GM18870 (cell line): ENCODE results near the gene ADARB2.

Source experiments
- ATAC-seq: cut with Tn5 transposase; IDR thresholded peaks from one replicate; pipeline ENCODE4 v1.9.1; 2021; ENCODE audit warnings: moderate library complexity; ENCODE audit not compliant: unreplicated experiment

The ADARB2 gene

DNA sequence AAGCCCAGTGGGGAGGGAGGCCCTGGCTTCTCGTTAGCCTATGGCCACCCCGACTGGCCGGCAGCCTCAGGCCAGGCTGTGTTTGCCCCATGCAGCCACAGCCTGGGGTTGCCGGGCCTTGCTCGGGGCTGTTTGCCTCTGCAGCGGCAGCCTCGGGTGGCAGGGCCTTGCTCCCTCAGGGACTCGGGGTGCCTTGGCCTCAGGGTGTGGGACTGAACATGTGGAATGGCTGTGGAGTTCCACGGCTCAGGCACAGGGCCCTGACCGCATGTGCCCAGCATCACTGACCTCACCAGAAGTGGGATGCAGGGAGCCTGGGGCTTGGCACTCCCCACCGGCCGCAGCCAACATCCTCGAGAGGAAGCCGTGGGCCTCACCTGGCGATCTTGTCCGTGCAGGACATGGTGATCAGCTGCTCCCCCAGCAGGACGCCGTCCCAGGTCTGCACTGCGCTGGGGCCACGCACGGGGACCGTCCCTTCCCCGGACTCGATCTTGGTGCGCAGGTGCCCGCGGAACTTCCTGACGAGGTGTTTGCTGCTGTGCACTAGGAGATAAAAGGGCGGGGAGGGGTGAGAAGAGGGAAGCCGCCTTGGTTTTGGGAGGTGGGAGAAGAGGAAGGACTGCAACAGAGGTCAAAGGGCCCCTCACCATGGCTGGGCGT lies 520.6 kb downstream of the ADARB2 start:
- no peak for ATAC-seq

DNA sequence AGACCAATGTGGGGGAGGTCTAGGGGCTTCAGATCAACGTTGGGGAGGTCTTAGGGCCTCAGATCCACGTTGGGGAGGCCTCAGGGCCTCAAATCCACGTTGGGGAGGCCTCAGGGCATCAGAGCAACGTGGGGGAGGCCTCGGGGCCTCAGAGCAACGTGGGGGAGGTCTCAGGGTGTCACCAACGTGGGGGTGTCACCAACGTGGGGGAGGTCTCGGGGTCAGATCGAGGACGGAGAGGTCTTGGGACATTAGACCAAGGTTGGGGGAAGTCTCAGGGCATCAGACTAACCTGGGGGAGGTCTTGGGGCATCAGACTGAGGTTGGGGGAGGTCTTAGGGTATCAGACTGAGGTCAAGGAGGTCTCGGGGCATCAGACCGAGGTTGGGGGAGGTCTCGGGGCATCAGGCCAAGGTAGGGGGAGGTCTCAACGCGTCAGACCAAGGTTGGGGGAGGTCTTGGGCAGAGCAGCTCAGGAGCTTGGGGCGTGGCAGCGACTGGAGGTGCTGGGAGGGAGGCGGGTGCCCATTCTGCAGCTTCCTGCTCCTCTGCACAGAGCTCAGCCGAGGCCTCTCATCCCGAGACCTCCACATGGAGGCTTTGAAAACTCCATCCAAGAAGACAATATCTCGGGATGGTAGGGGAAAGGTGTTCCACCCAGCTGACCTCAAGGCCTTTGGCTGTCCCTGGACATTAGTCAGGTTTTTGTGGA lies 521.3 kb downstream of the ADARB2 start:
- ATAC-seq = no peak

DNA sequence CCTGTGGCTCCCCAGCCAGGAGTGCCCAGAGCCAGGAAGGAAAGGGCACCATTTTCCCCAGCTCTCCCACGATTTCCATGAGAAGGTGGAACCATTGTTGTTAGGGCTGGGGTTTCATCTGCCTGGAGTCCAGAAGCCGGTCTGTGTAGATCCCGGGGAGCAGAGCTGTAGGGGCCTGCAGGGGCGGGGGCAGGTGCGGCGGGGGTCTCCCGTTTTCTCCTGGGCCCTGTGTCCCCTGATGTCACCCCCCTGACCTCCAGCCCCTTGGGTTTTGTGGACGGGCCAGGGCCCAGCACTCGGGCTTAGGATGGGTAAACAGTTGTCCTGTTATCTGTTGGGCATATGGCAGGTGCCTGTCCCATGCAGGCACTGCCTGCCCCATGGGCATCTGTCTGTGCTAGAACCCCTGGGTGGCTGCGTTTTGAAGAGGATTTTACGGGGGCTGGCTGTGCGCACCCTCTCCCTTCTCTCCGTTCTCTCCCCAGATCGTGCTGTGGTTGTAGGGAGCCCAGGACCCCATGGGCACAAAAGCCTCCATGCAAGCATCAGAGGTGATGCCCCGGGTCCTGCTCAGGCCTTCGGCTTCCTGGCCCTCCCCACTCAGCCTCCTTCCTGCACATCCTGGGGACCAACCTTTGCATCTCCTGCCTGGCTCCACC lies 522.3 kb downstream of the ADARB2 start:
- ATAC-seq = no peak

DNA sequence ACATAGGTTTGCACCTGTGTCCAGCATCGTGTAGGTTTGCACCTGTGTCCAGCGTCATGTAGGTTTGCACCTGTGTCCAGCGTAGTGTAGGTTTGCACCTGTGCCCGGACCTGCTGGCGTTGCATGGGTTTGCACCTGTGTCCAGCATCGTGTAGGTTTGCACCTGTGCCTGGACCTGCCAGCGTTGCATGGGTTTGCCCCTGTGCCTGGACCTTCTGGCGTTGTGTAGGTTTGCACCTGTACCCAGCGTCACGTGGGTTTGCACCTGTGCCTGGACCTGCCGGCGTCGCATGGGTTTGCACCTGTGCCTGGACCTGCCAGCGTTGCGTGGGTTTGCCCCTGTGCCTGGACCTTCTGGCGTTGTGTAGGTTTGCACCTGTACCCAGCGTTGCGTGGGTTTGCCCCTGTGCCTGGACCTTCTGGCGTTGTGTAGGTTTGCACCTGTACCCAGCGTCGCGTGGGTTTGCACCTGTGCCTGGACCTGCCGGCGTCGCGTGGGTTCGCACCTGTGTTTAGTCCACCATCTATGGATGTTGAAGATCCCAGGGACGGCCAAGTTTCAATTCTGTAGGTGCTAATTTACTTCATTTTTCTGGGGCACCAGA lies 523.2 kb downstream of the ADARB2 start:
- no peak for ATAC-seq

DNA sequence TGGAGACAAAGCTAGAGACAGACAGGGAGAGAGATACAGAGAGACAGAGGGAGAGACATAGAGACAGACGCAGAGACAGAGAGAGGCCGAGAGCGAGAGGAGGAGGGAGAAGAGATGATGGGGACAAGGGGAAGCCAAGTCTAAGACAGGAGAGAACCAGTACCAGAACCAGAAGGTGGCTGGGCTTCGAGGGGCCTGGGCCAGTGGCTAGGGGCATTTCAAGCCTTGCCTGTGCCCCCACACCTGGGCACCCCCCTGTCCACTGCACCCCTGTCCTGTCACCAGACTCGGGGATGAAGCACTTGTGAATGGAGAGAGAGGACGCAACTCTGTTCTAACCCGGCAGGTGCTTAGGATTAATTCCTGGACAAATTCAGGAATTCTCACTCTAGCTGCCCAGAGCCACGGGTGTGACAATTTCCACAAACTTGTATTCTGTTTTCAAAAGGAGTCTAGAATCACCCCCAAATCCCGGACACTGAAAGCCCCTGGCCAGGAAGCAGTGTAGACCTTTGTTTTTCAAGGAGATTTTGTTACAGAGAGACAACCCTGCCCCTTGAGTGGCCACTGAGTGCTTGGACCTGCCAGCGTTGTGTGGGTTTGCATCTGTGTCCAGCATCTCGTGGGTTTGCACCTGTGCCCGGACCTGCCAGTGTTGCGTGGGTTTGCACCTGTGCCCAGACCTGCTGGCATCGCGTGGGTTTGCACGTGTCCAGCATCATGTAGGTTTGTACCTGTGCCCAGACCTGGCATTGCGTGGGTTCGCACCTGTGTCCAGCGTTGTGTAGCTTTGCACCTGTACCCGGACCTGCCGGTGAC lies 523.9 kb downstream of the ADARB2 start:
- ATAC-seq = no peak

DNA sequence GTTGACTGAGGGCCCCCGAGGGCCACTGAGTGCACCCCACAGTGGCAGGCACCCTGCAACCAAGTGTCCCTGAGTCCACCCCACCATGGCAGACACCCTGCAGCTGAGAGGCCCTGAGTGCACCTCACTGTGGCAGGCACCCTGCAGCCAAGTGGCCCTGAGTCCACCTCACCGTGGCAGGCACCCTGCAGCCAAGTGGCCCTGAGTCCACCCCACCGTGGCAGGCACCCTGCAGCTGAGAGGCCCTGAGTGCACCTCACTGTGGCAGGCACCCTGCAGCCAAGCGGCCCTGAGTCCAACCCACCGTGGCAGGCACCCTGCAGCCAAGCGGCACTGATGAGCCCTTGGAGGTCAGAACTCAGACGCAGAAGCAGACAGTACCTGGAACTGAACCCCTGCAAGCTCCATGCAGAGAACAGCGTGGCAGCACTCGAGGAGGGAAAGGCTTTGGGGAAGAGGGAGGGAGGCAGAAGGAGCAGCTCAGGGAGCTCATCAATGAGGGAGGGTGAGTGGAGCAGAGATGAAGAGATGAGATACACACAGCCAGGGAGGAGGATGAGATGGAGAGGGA lies 524.7 kb downstream of the ADARB2 start:
- no peak for ATAC-seq

DNA sequence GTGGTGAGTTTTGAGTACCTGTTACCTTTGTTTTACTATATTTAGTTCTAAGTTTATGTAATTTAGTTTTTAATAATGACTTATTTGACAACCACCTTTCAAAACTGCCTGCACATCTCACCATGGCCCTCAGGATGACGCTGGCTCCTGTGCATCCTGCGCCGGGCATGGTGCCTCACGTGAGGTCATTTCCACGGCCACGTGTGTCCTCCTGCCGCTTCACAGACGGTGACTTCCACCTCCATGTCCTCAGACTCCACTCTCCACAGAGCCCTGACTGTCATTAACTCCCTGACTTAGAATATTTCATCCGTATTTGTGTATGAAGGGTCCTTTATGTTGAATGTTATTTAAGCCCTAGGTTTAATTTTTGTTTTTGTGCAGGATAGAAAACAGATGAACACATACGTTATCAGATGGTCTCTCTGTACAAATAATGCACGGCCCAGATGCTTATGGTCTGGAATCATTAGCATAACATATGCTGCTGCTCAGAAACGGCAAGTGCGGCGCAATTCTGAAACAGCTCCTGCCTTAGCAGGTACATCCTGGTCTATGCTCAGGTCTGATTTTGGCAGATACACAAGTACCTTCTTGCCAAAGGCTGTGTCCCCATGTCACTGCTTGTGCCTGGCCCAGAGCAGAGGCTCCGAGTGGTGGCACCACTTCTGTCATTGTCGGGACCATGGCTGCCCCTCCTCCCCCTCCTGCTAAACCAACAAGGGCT lies 525.3 kb downstream of the ADARB2 start:
- no peak for ATAC-seq

DNA sequence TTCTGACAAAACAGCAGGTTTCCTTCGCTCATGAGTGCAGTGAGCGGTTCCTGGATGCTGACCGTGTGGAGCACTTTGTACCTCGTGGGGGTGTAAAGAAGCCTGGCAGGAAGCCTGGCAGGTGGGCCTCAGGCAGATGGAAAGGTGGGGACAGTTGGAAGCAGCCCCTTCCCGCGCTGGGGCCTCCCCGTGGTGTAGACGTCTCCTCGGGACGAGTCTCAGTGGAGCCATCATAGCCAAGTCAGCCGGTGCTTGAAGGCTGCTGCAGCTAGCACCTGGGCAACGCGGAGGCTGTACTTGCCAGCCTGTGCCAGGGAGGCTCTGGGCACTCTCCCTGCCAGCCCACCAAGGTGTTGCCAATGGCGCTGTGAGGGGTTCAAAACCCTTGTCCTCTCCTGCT lies 526.7 kb downstream of the ADARB2 start:
- ATAC-seq = no peak

DNA sequence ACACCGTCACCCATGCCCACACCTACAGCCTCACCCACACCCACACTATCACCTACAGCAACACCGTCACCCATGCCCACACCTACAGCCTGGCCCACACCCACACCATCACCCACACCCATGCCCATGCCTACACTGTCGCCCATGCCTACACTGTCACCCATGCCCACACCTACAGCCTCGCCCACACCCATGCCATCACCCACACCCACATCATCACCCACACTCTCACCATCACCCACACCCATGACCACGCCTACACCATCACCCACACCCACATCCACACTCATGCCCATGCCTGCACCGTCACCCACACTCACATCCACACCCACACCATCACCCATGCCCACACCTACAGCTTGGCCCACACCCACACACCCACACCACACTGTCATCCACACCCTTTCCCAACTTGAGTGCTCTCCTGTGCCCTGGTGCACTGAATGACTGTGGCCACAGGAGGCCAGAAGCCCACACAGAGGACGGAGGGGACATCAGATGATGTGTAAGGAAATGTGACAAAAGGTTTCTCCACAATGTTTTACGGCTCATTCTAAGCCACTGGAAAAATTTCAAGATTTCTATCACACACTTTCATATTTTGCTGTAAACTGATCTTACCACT lies 527.9 kb downstream of the ADARB2 start:
- ATAC-seq = no peak

DNA sequence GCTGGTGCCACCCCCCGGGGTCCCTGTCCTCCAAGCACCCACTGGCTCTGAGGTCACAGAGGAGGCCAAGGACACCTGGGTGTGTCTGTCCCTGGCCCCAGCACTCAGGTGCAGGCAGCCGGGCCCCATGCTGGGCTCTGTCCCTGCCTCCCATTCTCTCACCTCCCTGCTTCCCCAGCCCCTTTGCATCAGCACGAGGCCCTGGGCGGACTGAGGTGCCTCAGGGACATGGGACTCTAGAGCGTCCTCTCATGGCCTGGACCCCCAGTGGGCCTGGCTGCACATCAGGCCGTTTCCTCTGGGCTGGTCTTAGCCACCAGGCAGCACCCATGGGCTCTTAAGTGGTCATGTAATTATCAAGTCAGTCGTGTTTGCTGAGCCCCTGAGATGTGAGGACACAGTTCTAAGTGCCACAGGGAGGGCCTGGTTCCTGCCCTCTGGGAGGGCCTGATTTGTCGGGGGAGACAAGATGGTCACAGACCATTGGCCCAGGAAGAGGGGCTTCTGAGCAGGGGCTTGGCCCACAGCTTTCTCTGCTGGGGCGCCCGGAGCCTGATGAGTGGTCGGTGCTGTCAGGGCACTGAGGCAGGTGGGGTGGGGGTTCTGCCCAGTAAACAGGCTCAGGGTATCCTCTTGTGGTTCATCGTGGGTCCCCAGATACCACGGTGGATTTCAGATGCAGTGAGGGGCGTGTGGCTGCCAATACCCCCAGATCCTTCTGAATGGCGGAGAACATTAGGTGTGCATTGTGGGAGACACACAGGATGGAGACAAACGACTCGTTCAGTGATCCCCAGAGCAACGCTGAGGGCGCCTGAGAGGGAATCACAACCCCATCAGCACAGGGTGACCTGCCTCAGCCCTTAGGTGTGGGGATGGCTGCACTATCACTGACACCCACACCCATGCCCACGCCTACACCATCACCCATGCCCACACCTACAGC lies 528.7 kb downstream of the ADARB2 start:
- no peak for ATAC-seq

DNA sequence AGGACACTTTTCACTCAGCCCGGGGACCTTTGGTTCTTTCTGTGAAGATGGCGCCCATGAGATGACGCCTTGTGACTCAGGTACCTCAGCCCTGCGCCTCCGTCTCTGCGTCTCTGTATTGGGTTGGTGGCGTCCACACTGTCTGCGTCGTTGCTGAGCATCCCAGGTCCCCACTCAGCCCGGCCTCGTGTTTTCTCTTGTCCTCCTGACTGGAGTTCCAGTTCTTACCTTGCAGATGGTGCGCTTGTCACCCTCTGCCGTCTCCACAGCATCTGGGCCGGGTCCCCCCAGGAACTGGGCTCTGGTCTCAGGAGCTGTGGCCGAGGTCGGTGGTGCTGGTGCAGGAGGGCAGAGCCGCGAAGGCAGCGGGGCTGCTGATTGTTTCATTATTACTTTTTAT lies 530.7 kb downstream of the ADARB2 start:
- no peak for ATAC-seq

DNA sequence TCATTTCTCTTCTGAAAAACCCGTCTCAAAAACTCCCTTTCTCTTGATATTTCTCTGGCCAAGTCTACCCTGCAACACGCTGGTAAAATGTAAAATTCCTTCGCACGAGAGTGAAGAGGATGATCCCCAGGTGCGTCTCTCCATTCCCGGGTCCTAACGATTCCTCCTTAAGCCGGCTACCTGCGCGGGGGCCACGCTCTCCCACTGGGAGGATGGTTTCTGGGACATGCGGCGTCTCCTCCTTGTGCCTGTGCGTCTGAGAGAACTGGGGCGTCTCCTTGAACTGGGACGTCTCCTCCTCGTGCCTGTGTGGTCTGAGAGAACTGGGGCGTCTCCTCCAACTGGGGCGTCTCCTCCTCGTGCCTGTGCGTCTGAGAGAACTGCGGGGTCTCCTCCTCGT lies 531.2 kb downstream of the ADARB2 start:
- ATAC-seq = no peak

DNA sequence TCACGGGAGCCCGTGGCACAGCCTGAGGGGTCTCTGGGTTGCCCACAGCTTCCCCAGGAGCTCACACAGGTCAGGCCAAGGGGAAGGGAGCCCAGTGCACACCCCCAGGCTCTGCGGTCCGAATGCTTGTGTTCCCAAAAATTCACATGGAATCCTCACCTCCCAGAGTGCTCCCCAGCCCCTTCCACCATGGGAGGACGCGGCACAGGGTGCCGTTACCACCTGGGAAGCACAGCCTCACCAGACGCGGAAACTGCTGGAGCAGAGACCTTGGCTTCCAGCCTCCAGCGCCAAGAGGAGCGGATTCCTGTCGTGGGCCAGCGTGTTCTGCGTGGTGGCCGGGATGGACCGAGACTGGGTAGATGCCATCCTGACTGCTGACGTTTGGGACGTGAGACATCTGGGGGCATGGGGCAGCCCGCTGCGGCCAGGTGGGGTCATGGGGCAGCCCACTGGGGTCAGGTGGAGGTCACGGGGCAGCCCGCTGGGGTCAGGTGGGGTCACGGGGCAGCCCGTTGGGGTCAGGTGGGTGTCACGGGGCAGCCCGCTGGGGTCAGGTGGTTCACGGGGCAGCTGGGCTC lies 531.8 kb downstream of the ADARB2 start:
- ATAC-seq = no peak

DNA sequence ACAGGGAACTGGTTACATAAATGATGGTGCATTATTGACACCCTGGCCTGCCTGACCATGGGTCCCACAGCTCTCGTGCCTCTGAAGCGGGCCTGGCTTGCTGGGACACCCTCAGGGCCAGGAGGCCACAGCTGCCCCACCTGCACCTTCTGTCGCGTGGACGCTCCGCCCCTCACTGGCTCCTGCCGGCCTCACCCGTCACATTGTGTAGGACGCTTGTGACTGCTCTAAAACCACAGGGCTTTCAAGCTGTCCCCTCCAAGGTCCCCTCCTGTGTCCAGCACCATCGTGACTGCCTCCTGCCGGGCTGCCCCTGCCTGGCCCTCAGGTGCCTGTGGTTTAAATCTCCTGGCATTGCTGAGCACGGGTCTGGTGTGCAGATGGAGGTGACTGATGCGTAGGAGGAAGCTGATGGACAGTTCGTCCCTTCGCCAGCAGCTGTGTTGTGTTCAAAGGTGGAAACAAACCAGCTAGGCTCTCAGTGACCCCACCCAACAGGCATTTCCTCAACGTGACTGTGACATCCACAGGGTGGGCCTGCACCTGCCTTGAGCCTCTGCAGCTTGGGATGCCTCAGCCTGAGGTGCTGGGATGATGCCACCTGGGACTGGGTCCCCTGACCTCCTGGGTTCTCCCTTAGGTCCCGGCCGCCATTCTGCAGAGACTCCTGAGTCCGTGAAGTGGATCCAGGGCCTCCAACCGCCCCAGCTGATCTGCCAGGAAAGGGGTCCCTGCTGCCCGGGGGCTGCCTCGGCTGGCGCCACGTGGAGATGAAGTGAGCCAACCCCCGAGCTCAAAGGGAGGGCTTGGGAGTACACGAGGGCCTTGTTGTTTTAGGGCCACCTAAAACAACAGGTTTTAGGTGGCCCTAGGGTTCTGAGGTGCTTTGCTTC lies 532.6 kb downstream of the ADARB2 start:
- ATAC-seq = no peak

DNA sequence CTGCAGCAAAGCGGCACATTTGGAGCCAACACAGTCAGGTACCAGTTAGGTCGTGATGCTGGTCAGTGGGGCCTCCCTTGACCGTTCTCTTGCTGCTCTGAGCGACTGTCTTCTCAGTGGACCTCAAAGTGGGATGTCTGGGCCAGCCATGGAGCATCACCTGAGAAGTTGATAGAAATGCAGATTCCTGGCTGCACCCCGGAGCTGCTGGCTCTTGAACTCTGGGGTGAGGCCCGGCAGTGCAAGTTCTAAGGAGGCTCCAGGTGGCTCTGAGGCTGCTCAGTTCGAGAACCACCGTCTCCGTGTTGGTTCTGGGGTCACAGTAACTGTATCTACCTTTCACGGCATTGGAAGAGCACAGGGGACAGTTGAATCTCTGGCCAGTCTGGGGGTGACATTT lies 533.6 kb downstream of the ADARB2 start:
- no peak for ATAC-seq

DNA sequence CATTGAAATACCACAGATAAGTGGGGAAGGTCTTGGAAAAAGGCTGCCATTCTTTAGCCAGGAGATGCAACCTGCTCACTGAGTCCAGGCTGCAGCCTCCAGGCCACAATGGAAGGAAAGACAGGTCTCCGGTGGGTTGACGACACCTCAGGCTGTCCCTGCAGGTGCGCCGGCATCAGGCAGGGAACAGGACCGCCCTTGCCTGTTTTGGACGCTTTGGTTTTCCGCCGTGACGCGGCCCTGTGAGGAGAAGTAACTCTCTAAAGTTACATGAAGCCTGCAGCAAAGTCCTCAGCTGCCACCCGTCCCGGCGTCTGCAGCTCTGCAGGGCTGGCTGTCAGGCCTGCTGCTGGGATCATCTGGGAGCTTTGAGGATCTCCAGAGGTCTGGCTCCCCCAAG lies 534.1 kb downstream of the ADARB2 start:
- no peak for ATAC-seq

DNA sequence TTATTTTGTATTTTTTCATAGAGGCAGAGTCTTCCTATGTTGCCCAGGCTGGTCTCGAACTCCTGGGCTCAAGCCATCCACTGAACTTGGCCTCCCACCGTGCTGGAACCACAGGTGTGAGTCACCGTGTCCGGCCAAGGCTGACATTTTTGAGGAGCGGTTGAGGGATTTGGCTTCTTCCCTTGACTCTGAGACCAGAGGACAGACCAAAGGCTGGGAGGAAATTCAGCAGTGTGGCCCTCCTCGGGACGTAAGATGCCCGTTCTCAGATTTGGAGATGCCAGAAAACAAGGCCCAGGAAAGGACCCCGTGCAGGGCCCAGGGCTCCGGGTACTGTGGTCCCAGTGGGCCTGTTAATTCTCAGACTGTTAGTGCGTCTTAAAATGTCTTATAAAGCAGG lies 535.0 kb downstream of the ADARB2 start:
- no peak for ATAC-seq
